ENCODE measurements around the gene RPS16. TPM values are rescaled to one million over a fixed set of nuclear protein-coding genes. Genes with fewer than 3 reads are reported as not detected.
A peak's percentile ranks its signal among the peaks of the same experiment; 100 is the strongest.

The RPS16 gene
- total and polyA plus RNA-seq, 2 of the 13 experiments (the other 11 are each of a cell fraction or from before 2014, with no cell fraction given): 488 to 2,583 TPM

DNA sequence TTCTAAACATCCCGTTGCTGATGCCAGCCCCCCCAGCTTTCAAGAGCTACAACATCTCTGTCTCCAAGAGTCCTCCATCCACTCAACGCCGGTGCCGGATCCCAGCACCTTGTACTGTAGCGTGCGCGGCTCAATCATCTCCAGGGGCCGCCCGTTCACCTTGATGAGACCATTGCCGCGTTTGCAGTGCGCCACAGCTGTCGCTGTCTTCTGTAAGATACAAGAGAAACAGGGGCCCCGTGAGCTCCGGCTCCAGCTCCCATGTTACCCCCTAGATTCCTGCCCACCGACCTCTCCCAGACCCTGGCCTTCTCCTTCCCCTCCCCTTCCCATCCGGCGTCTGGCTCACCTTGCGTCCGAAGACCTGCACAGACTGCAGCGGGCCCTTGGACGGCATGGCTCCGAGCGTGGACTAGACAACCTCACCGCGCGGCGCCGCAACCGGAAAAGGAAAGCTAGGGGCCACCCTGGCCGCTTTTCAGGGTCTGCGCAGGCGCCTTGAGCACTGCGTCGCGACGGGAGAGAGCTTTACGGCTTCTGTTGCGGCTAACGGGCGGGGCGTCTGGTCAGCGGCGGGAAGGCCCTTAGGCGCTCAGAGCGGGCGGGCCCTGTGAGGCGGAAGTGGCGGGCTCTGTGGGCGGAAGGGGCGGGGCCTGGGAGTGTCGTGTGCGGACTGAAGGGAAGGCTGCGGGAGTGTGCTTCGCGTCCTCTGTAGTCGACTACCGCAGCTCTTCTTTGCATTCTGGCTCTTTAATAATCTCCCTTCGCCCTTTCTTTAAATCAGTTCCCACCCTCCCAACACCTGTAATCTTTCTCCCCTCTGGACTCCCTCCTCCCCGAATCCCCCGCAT is at the start of gene RPS16 (continued):
- TF ChIP-seq, protein P1, sequence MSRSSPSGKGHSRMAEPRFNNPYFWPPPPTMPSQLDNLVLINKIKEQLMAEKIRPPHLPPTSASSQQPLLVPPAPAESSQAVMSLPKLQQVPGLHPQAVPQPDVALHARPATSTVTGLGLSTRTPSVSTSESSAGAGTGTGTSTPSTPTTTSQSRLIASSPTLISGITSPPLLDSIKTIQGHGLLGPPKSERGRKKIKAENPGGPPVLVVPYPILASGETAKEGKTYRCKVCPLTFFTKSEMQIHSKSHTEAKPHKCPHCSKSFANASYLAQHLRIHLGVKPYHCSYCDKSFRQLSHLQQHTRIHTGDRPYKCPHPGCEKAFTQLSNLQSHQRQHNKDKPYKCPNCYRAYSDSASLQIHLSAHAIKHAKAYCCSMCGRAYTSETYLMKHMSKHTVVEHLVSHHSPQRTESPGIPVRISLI (CRISPR knock-in tag; IDR thresholded peaks at IDR 0.05; ENCODE audit: borderline replicate concordance): peak; percentile 63; the same call in 1 of the 2 replicates
- TF ChIP-seq JUN (CRISPR knock-in tag; IDR thresholded peaks at IDR 0.05) (peak; percentile 64; the same call in 1 of the 2 replicates), FOXJ3 (CRISPR knock-in tag; IDR thresholded peaks at IDR 0.05; ENCODE audit: borderline replicate concordance) (peak; percentile 57), SPEN (CRISPR knock-in tag; IDR thresholded peaks at IDR 0.05; ENCODE audit: low read depth) (peak; percentile 99), KLF6 (CRISPR knock-in tag; IDR thresholded peaks at IDR 0.05) (peak; percentile 89), TBX2 (CRISPR knock-in tag; IDR thresholded peaks at IDR 0.05; ENCODE audit: borderline replicate concordance) (peak; percentile 92), PHF21A (CRISPR knock-in tag; IDR thresholded peaks at IDR 0.05) (peak; percentile 40; the same call in 1 of the 2 replicates), ATF1 (CRISPR knock-in tag; IDR thresholded peaks at IDR 0.05) (no peak), ZNF615 (CRISPR knock-in tag; IDR thresholded peaks at IDR 0.05; ENCODE audit: borderline replicate concordance) (peak; percentile 58; the same call in 1 of the 2 replicates), TOPORS (CRISPR knock-in tag; IDR thresholded peaks at IDR 0.05) (peak; percentile 87; the same call in 1 of the 2 replicates), ETV5 (CRISPR knock-in tag; IDR thresholded peaks at IDR 0.05; ENCODE audit: borderline replicate concordance) (peak; percentile 91), ZNF891 (CRISPR knock-in tag; IDR thresholded peaks at IDR 0.05) (peak; percentile 96), PLRG1 (conservative IDR thresholded peaks at IDR 0.05) (no peak), TP53 (CRISPR knock-in tag; conservative IDR thresholded peaks at IDR 0.05) (0 out of 2 replicates have a peak, but pooled peaks have one; percentile 22), ZKSCAN5 (CRISPR knock-in tag; IDR thresholded peaks at IDR 0.05) (no peak), NFATC3 (CRISPR knock-in tag; IDR thresholded peaks at IDR 0.05) (peak; percentile 90), MXI1 (IDR thresholded peaks at IDR 0.05; ENCODE audit: borderline replicate concordance, low read depth, low read length) (peak; percentile 95; the same call in 2 of the 3 replicates), SRSF9 (IDR thresholded peaks at IDR 0.05; ENCODE audit: borderline replicate concordance, insufficient read depth, low read depth, low read length, poor library complexity, severe bottlenecking) (no peak), POLR2AphosphoS2 (IDR thresholded peaks at IDR 0.05; ENCODE audit: low read depth, low read length) (peak; percentile 95), RORA (CRISPR knock-in tag; IDR thresholded peaks at IDR 0.05) (no peak)
- TF ChIP-seq, protein P2, sequence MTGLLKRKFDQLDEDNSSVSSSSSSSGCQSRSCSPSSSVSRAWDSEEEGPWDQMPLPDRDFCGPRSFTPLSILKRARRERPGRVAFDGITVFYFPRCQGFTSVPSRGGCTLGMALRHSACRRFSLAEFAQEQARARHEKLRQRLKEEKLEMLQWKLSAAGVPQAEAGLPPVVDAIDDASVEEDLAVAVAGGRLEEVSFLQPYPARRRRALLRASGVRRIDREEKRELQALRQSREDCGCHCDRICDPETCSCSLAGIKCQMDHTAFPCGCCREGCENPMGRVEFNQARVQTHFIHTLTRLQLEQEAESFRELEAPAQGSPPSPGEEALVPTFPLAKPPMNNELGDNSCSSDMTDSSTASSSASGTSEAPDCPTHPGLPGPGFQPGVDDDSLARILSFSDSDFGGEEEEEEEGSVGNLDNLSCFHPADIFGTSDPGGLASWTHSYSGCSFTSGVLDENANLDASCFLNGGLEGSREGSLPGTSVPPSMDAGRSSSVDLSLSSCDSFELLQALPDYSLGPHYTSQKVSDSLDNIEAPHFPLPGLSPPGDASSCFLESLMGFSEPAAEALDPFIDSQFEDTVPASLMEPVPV (CRISPR knock-in tag; IDR thresholded peaks at IDR 0.05): no peak
- TF ChIP-seq, protein P3, sequence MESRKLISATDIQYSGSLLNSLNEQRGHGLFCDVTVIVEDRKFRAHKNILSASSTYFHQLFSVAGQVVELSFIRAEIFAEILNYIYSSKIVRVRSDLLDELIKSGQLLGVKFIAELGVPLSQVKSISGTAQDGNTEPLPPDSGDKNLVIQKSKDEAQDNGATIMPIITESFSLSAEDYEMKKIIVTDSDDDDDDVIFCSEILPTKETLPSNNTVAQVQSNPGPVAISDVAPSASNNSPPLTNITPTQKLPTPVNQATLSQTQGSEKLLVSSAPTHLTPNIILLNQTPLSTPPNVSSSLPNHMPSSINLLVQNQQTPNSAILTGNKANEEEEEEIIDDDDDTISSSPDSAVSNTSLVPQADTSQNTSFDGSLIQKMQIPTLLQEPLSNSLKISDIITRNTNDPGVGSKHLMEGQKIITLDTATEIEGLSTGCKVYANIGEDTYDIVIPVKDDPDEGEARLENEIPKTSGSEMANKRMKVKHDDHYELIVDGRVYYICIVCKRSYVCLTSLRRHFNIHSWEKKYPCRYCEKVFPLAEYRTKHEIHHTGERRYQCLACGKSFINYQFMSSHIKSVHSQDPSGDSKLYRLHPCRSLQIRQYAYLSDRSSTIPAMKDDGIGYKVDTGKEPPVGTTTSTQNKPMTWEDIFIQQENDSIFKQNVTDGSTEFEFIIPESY (CRISPR knock-in tag; IDR thresholded peaks at IDR 0.05): no peak
- TF ChIP-seq, protein P4, sequence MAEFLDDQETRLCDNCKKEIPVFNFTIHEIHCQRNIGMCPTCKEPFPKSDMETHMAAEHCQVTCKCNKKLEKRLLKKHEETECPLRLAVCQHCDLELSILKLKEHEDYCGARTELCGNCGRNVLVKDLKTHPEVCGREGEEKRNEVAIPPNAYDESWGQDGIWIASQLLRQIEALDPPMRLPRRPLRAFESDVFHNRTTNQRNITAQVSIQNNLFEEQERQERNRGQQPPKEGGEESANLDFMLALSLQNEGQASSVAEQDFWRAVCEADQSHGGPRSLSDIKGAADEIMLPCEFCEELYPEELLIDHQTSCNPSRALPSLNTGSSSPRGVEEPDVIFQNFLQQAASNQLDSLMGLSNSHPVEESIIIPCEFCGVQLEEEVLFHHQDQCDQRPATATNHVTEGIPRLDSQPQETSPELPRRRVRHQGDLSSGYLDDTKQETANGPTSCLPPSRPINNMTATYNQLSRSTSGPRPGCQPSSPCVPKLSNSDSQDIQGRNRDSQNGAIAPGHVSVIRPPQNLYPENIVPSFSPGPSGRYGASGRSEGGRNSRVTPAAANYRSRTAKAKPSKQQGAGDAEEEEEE (CRISPR knock-in tag; IDR thresholded peaks at IDR 0.05; ENCODE audit: borderline replicate concordance): no peak; the same call in 1 of the 2 replicates

Data from HepG2 (cell line).